ENCODE data around the gene CACNA1B. TPM values are rescaled to one million over a fixed set of nuclear protein-coding genes. Genes with fewer than 3 reads are reported as not detected.

CACNA1B gene
- total and polyA plus RNA-seq, 2 donors (not counting 1 experiment from before 2014, with no cell fraction given) = 0.15 TPM; not detected in 1

- intact Hi-C loops (cut with micrococcal nuclease) = no loop called here
- TF ChIP-seq, protein P1, sequence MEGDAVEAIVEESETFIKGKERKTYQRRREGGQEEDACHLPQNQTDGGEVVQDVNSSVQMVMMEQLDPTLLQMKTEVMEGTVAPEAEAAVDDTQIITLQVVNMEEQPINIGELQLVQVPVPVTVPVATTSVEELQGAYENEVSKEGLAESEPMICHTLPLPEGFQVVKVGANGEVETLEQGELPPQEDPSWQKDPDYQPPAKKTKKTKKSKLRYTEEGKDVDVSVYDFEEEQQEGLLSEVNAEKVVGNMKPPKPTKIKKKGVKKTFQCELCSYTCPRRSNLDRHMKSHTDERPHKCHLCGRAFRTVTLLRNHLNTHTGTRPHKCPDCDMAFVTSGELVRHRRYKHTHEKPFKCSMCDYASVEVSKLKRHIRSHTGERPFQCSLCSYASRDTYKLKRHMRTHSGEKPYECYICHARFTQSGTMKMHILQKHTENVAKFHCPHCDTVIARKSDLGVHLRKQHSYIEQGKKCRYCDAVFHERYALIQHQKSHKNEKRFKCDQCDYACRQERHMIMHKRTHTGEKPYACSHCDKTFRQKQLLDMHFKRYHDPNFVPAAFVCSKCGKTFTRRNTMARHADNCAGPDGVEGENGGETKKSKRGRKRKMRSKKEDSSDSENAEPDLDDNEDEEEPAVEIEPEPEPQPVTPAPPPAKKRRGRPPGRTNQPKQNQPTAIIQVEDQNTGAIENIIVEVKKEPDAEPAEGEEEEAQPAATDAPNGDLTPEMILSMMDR (IDR thresholded peaks at IDR 0.05) = no peak
- no peak for TF ChIP-seq EZH2 (IDR thresholded peaks at IDR 0.05; ENCODE audit: borderline replicate concordance, insufficient read depth, low read depth, low read length, poor library complexity, severe bottlenecking)
Measured at GRCh38 chr9:138072897-138073296, 195.3 kb downstream of the CACNA1B start.

GRCh38 chr9:138073408-138073807, 195.8 kb downstream of the CACNA1B start:
- 83% methylated on average over 8 of the region's 12 CpGs for WGBS (ENCODE audit: insufficient coverage)
- H3K9ac ChIP-seq (ENCODE audit: low read length) = no peak overlapping the region
- Mint-ChIP-seq H3K27me3 (peaks cover 21% of the 10 kb centered on the region), H3K27ac (no peak overlapping the region), H3K9me3 (ENCODE audit: insufficient read depth) (no peaks in the 10 kb centered on the region), H3K4me1 (no peaks in the 10 kb centered on the region), H3K4me3 (no peak overlapping the region)
- no peaks in the 10 kb centered on the region for H4K20me1 ChIP-seq (ENCODE audit: control insufficient read depth, insufficient read depth, low read length, poor library complexity, severe bottlenecking)
- no peaks in the 10 kb centered on the region for H3K36me3 ChIP-seq (replicated peaks in 1 of 2; ENCODE audit: control extremely low read depth in 1 of 2, control insufficient read depth in 1 of 2, extremely low read depth in 1 of 2, insufficient read depth in 2 of 2, low read length in 1 of 2)
- no peak overlapping the region for H2AFZ ChIP-seq (ENCODE audit: insufficient read depth, low read depth, low read length, poor library complexity, severe bottlenecking)
- ChIA-PET POLR2A (no interaction called here), CTCF (no interaction called here)
- no peaks in the 10 kb centered on the region for H3K4me1 ChIP-seq (ENCODE audit: control insufficient read depth in 2 of 2, insufficient read depth in 2 of 2, low read length in 2 of 2)
- no peak for DNase-seq
- peaks cover 0 to 7% (median 0%) of the 10 kb centered on the region in 4 experiments for H3K27me3 ChIP-seq (replicated peaks in 1 of 4; ENCODE audit: control extremely low read depth in 1 of 4, control insufficient read depth in 3 of 4, insufficient read depth in 4 of 4, low read length in 3 of 4)
- TF ChIP-seq, protein P1 (IDR thresholded peaks at IDR 0.05) = no peak
- TF ChIP-seq EZH2 (IDR thresholded peaks at IDR 0.05; ENCODE audit: borderline replicate concordance, insufficient read depth, low read depth, low read length, poor library complexity, severe bottlenecking) = no peak
- no peaks in the 10 kb centered on the region for H3K9me3 ChIP-seq (ENCODE audit: control extremely low read depth in 1 of 3, control insufficient read depth in 2 of 3, insufficient read depth in 1 of 3, low read length in 2 of 3)
- H3K4me3 ChIP-seq (ENCODE audit: control extremely low read depth in 1 of 5, extremely low read depth in 1 of 5, insufficient read depth in 1 of 5, low read depth in 2 of 5, low read length in 4 of 5) = no peak overlapping the region
- intact Hi-C loops (cut with micrococcal nuclease) = no loop called here
- no peaks in the 10 kb centered on the region for H3K79me2 ChIP-seq (ENCODE audit: control insufficient read depth, insufficient read depth, low read length)
- no peak overlapping the region for H3K27ac ChIP-seq (ENCODE audit: low read length in 2 of 2)
- no peak for ATAC-seq (ENCODE audit: low read depth)
- no peak overlapping the region for H3K4me2 ChIP-seq (replicated peaks; ENCODE audit: low read depth, low read length, poor library complexity, severe bottlenecking)

More at GRCh38 chr9:138072897-138073296, 195.3 kb downstream of the CACNA1B start:
- Histone ChIP-seq H4K20me1 (ENCODE audit: control insufficient read depth, insufficient read depth, low read length, poor library complexity, severe bottlenecking) (no peaks in the 10 kb centered on the region), H2AFZ (ENCODE audit: insufficient read depth, low read depth, low read length, poor library complexity, severe bottlenecking) (no peak overlapping the region), H3K79me2 (ENCODE audit: control insufficient read depth, insufficient read depth, low read length) (no peaks in the 10 kb centered on the region), H3K4me2 (replicated peaks; ENCODE audit: low read depth, low read length, poor library complexity, severe bottlenecking) (no peak overlapping the region), H3K9ac (ENCODE audit: low read length) (no peak overlapping the region), H3K36me3 (replicated peaks in 1 of 2; ENCODE audit: control extremely low read depth in 1 of 2, control insufficient read depth in 1 of 2, extremely low read depth in 1 of 2, insufficient read depth in 2 of 2, low read length in 1 of 2) (no peaks in the 10 kb centered on the region), H3K27me3 (replicated peaks in 1 of 4; ENCODE audit: control extremely low read depth in 1 of 4, control insufficient read depth in 3 of 4, insufficient read depth in 4 of 4, low read length in 3 of 4) (peaks cover 0 to 4% (median 0%) of the 10 kb centered on the region in 4 experiments), H3K27ac (ENCODE audit: low read length in 2 of 2) (no peak overlapping the region), H3K9me3 (ENCODE audit: control extremely low read depth in 1 of 3, control insufficient read depth in 2 of 3, insufficient read depth in 1 of 3, low read length in 2 of 3) (no peaks in the 10 kb centered on the region), H3K4me1 (ENCODE audit: control insufficient read depth in 2 of 2, insufficient read depth in 2 of 2, low read length in 2 of 2) (no peaks in the 10 kb centered on the region), H3K4me3 (ENCODE audit: control extremely low read depth in 1 of 5, extremely low read depth in 1 of 5, insufficient read depth in 1 of 5, low read depth in 2 of 5, low read length in 4 of 5) (no peak overlapping the region)
- POLR2A ChIA-PET = no interaction called here
- Mint-ChIP-seq H3K4me3 (no peak overlapping the region), H3K27ac (no peak overlapping the region), H3K9me3 (ENCODE audit: insufficient read depth) (no peaks in the 10 kb centered on the region), H3K4me1 (no peaks in the 10 kb centered on the region), H3K27me3 (peaks cover 23% of the 10 kb centered on the region)
- WGBS (ENCODE audit: insufficient coverage) = 73% methylated on average over 9 of the region's 9 CpGs
- ATAC-seq (ENCODE audit: low read depth) (no peak), DNase-seq (no peak)
- CTCF ChIA-PET = no interaction called here
